OCI-LY7 (cell line): ENCODE data around the gene OR4X2.

Source experiments
- CTCF ChIP-seq: fragments of 200-600 bp; sonication (generic); conservative IDR thresholded peaks from 2 replicates; pipeline ENCODE4 v1.5.1; 2014; ENCODE audit warnings: mild to moderate bottlenecking, antibody characterized with exemption, low read length, moderate library complexity, mixed read lengths
- EZH2phosphoT487 ChIP-seq: fragments of 200-600 bp; sonication (generic); IDR thresholded peaks from 2 replicates; pipeline ENCODE4 v1.6.1; 2018; ENCODE audit warnings: low read depth, borderline replicate concordance, mild to moderate bottlenecking, mixed run types, antibody characterized with exemption, low read length, moderate library complexity, mixed read lengths

- no peak for TF ChIP-seq CTCF
- TF ChIP-seq EZH2phosphoT487, result no peak
These were observed 37.0 kb upstream of the OR4X2 start for GRCh38 chr11:48207881-48208280.
